Progenitor cell of endocrine pancreas (in vitro differentiated cells): Measurements from ENCODE around the gene DUSP2. TPM values are rescaled to one million over a fixed set of nuclear protein-coding genes. Genes with fewer than 3 reads are reported as not detected.

ENCODE experiments used
- DNase-seq: peaks from one replicate; pipeline ENCODE4 v3.0.0; 2021; ENCODE audit warnings: low spot score; ENCODE audit not compliant: unreplicated experiment
- H3K27ac Mint-ChIP-seq: 2 replicates; pipeline ENCODE4 v1.8.0; 2021; ENCODE audit warnings: mild to moderate bottlenecking, moderate library complexity, mixed read lengths
- H3K27me3 Mint-ChIP-seq: 2 replicates; pipeline ENCODE4 v1.8.0; 2021; ENCODE audit warnings: mixed read lengths
- H3K36me3 Mint-ChIP-seq: 2 replicates; pipeline ENCODE4 v1.8.0; 2022; ENCODE audit warnings: mixed read lengths; ENCODE audit not compliant: insufficient read depth
- H3K4me1 Mint-ChIP-seq: 2 replicates; pipeline ENCODE4 v1.8.0; 2021; ENCODE audit warnings: low read depth, mixed read lengths
- H3K4me3 Mint-ChIP-seq: 2 replicates; pipeline ENCODE4 v1.8.0; 2021; ENCODE audit warnings: low read depth, mild to moderate bottlenecking, moderate library complexity, mixed read lengths
- H3K9me3 Mint-ChIP-seq: 2 replicates; pipeline ENCODE4 v1.8.0; 2021; ENCODE audit warnings: low read depth, mixed read lengths
- CTCF ChIP-seq: fragments of 200-600 bp; sonication (generic); IDR thresholded peaks from one replicate; pipeline ENCODE4 v1.5.0; 2021; ENCODE audit warnings: antibody characterized with exemption, mild to moderate bottlenecking; ENCODE audit not compliant: unreplicated experiment
- total RNA-seq: library from RNA; stranded (reverse); gene quantifications from 2 replicates; pipeline ENCODE4 v1.2.1, GENCODE V29; 2021

Gene DUSP2
- total RNA-seq, 1 donor from 2014 or later: 0.93 TPM

GRCh38 chr2:96103761-96104486 is 41.3 kb downstream of the DUSP2 start:
- H3K9me3 Mint-ChIP-seq: peaks cover 3% of the 10 kb centered on the region
- no peak for TF ChIP-seq CTCF
- no peaks in the 10 kb centered on the region for H3K27me3 Mint-ChIP-seq
- DNase-seq: no peak
- H3K27ac Mint-ChIP-seq: no peak overlapping the region
- H3K4me1 Mint-ChIP-seq: peaks cover 9% of the 10 kb centered on the region
- no peak overlapping the region for H3K4me3 Mint-ChIP-seq
- H3K36me3 Mint-ChIP-seq: no peaks in the 10 kb centered on the region

GRCh38 chr2:96103187-96103601 is 42.0 kb downstream of the DUSP2 start:
- Mint-ChIP-seq H3K4me1 (peaks cover 3% of the 10 kb centered on the region), H3K4me3 (no peak overlapping the region), H3K27ac (no peak overlapping the region), H3K27me3 (no peaks in the 10 kb centered on the region), H3K9me3 (peaks cover 3% of the 10 kb centered on the region), H3K36me3 (no peaks in the 10 kb centered on the region)
- no peak for DNase-seq
- TF ChIP-seq CTCF: no peak

GRCh38 chr2:96102596-96103186 is 42.5 kb downstream of the DUSP2 start:
- Mint-ChIP-seq H3K9me3 (peaks cover 3% of the 10 kb centered on the region), H3K36me3 (no peaks in the 10 kb centered on the region), H3K4me1 (no peaks in the 10 kb centered on the region), H3K27ac (no peak overlapping the region), H3K27me3 (no peaks in the 10 kb centered on the region), H3K4me3 (no peak overlapping the region)
- DNase-seq: no peak
- no peak for TF ChIP-seq CTCF

GRCh38 chr2:96100893-96101304 is 44.3 kb downstream of the DUSP2 start:
- no peak for TF ChIP-seq CTCF
- Mint-ChIP-seq H3K27ac (no peak overlapping the region), H3K27me3 (no peaks in the 10 kb centered on the region), H3K4me3 (no peak overlapping the region), H3K36me3 (no peaks in the 10 kb centered on the region), H3K4me1 (no peaks in the 10 kb centered on the region), H3K9me3 (peaks cover 8% of the 10 kb centered on the region)
- no peak for DNase-seq

DNA sequence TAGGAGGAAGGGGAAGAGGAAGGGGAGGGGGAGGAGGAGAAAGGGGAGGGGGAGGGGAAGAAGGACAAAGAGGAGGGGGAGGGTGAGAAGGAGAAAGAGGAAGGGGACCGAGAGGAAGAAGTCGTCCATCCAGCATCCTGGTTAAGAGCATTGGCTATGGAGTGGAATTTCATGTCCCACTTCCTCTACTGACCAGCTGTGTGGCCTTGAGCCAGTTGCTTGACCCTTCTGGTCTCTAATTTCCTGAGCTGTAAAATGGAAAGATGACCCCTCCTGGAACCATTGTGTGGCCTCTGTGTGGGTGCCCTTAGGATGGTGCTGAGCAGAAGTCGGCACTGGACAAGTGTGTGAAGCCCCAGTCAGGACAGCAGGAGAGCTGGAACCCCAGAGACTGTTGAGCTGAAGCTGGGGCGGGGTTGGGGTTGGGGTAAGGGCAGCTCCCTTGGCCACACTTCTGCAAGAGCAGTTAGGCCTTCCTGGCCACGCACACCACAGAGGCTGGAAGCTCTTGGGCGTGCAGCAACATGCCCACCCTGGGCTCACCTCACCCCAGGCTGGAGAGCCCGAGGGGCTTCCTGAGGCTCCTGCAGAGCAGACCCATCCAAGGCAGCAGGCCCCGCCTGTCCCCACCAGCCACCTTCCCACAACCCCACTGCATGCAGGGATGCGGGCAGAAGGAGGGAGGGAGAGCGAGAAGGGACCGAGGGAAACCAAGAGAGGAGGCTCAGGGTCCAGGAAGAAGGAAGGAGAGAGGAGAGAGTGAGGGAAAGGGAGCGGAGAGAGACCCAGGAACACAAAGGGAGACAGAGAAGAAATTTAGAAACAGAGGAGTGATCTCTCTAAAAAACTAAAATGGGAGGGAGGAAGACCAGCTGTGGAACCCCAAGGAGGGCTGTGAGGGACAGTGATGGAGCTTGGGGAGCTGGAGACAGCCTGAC is 45.1 kb downstream of the DUSP2 start:
- no peaks in the 10 kb centered on the region for H3K36me3 Mint-ChIP-seq
- no peak for DNase-seq
- H3K4me3 Mint-ChIP-seq: no peak overlapping the region
- H3K9me3 Mint-ChIP-seq: peaks cover 6% of the 10 kb centered on the region
- H3K27ac Mint-ChIP-seq: no peak overlapping the region
- no peaks in the 10 kb centered on the region for H3K4me1 Mint-ChIP-seq
- TF ChIP-seq CTCF: no peak
- no peaks in the 10 kb centered on the region for H3K27me3 Mint-ChIP-seq
